Activated T-helper 9 cell treated with anti-CD3 and anti-CD28 coated beads, Interleukin-2, amount 50 U/mL, for 16 hours (primary cell): ENCODE measurements around the gene UGT2B17.
"Not testable (repeated sequence)": the region's sequence is repeated elsewhere in the genome, so short reads cannot be mapped to it uniquely, and the experiment has no call there.

Source experiments
- DNase-seq: peaks from one replicate; pipeline ENCODE4 v3.0.0-alpha.2; 2020; ENCODE audit warnings: low read depth

The UGT2B17 gene

DNA sequence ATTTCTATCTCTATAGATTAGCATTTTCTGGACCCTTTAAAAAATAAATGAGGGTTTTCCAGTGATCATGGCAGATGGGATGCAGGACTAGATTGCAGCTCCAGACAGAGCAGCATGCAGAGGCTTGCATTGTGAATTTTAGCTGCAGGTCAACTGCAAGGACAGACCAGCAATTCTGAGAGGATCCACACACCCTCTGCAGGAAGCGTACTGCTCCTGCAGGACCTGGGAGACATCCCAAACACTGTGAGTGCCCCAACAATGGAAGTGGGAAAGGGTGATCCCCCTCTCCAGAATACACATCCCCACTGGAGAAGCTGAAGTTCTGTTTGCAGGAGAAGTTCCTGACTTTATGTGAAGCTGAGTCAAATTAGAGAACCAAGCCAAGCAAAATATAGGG, 7.1 kb downstream of the UGT2B17 start:
- not testable (repeated sequence) for DNase-seq

DNA sequence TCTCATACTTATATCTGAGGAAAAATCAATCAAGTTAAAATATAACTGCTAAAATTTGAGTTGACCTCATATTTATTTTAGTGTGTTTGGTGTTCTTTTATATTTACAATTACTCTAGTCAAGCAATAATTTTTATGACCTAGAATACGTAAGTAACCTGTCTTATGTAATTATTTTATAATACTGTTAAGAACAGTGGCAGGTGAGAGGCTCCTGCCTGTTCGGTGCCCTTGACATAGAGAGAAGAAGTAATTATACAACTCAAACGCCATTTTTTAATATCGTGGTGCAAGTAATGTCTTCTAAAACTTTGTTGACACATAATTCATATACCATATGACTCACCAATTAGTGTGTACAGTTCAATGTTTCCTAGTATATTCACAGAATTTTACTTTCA, 7.6 kb downstream of the UGT2B17 start:
- DNase-seq, result not testable (repeated sequence)

GRCh38 chr4:68566364-68566763, 9.8 kb downstream of the UGT2B17 start:
- DNase-seq, result not testable (repeated sequence)

DNA sequence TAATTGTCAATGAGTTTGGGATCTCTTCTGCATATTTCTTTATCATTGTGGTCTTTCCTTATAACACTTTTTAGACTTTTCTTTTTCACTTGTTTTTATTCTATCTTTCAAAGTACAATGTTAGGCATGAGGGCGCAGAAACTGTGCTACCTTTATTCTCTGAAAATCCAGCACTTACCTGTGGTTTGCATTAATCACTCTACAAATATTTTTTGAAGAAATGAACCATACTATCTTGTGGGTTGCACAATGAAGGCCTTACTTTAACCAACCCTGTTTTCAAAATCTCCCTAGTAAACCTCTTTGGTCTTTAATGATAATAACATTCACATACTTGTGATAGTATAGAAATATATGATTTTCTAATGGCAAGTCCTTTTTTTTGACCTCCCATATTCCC, 11.0 kb downstream of the UGT2B17 start:
- DNase-seq, result not testable (repeated sequence)

DNA sequence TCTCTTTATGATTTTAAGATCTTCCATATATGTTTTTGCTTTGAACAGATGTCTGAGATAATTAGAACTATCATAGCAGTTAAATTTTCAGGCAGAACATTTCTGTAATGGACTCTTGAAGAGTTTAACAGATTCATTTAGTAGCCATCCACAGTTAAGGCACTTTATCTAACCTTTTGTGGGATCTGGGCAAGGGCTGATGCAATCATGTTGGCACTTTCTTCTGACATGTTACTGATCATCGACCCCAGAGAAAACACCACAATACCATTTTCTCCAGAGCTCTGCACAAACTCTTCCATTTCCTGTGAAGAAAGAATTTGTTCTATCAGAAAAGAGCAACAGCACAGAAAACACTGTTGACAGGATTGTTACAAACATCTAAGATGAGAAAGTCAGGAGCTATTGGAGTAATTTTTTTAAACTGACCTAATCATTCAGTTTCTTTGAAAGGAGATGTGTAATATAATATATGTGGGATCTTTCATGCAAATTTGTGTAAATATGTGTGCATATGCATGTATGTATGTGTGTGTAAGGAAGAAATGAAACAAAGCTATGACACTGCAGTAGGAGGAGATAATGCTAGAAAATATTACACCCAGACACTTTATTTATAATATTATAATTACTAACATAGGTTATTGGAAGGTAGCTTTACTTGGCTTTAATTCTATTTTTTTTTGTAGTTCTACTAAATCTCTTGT, 15.6 kb downstream of the UGT2B17 start:
- not testable (repeated sequence) for DNase-seq

- DNase-seq, result not testable (repeated sequence)
These were observed 22.3 kb downstream of the UGT2B17 start for GRCh38 chr4:68553830-68554229.

GRCh38 chr4:68552818-68553811, 23.0 kb downstream of the UGT2B17 start:
- not testable (repeated sequence) for DNase-seq

DNA sequence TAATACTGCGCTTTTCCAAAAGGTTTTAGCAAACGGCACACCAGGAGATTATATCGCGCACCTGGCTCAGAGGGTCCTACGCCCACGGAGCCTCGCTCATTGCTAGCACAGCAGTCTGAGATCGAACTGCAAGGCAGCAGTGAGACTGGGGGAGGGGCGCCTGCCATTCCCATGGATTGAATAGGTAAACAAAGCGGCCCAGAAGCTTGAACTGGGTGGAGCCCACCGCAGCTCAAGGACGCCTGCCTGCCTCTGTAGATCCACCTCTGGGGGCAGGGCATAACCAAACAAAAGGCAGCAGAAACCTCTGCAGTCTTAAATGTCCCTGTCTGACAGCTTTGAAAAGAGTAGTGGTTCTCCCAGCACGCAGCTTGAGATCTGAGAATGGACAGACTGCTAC, 33.4 kb downstream of the UGT2B17 start:
- DNase-seq, result not testable (repeated sequence)

GRCh38 chr4:68536375-68536774, 39.7 kb downstream of the UGT2B17 start:
- DNase-seq, result no peak

GRCh38 chr4:68535974-68536373, 40.1 kb downstream of the UGT2B17 start:
- no peak for DNase-seq

DNA sequence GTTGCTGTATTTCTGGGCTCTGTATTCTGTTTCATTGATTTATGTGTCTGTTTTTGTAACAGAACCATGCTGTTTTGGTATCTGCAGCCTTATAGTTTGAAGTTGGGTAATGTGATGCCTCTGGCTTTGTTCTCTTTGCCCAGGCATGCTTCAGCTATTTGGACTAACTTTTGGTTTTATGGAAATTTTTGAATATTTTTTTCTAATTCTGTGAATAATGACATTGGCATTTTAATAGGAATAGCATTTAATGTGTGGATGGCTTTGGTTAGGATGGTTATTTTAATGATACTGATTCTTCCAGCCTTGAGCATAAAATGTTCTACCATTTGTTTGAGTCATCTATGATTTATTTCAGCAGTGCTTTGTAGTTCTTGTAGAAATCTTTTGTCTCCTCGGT, 53.9 kb downstream of the UGT2B17 start:
- DNase-seq, result not testable (repeated sequence)

DNA sequence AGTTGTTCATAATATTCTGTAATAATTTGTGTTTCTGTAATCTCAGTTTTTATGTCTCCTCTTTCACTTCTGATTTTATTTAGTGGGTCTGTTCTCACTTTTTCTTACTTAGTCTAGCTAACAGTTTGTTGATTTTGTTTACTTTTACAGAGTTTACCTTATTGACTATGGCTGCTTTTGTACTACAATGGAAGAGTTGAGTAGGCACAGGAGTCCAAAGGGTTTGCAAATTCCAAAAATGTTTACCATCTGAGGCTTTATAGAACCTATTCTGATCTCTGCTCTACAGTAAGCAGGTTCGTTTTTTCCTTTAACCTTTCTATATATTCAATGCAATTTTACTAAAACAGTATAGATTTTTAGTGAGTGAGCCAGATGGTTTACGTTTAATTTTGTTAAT, 55.1 kb downstream of the UGT2B17 start:
- DNase-seq, result no peak

DNA sequence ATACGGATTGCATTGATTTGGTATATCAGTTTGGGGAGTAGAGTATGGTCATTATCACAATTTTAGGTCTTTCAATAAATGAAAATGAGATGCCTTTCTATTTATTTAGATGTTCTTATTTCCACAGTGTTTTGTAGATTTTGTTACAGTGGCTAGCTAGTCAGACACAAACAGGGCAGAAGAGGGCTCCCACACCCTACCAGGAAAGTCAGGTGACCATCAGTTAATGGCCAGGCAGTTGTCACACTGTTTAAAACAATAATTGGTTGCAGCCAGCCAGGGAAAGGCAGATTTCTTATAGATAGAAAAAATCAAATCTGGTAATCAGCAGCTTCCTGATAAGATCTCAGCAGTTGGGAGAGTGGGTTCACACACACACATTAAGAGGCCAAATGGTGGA, 57.2 kb downstream of the UGT2B17 start:
- DNase-seq, result no peak

- DNase-seq, result not testable (repeated sequence)
These were observed 70.7 kb downstream of the UGT2B17 start for GRCh38 chr4:68505452-68505851.

DNA sequence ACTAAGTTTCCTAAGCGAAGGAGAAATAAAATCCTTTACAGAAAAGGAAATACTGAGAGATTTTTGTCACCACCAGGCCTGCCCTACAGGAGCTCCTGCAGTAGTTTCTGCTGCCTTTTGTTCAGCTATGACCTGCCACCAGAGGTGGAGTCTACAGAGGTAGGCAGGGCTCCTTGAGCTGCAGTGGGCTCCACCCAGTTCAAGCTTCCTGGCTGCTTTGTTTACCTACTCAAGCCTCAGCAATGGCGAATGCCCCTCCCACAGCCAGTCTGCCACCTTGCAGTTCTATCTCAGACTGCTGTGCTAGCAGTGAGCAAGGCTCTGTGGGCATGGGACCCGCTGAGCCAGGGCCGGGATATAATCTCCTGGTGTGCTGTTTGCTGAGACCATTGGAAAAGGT, 71.3 kb downstream of the UGT2B17 start:
- not testable (repeated sequence) for DNase-seq

- DNase-seq, result not testable (repeated sequence)
These were observed 72.7 kb downstream of the UGT2B17 start for GRCh38 chr4:68503462-68503861.

- DNase-seq, result no peak
These were observed 77.1 kb downstream of the UGT2B17 start for GRCh38 chr4:68499021-68499420.

- no peak for DNase-seq
These were observed 77.6 kb downstream of the UGT2B17 start for GRCh38 chr4:68498413-68499007.

DNA sequence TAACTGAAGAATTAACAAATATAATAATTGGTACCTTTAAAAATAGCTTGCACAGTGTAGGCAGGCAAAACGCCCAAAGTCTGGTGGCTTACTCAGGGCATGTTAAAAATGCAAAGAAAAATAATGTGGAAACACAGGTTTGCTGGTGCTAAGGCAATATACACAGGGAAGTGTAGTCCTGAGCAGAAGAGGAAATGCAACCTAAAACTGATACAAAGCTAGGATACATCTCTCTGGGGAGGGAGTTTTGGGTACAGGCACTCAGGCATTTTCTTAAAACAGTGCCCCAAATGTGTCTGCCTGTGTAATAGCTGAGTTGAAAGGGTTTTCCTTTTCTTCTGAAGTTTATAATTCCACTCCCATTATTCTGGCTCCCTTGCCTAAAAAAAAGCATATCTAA, 81.4 kb downstream of the UGT2B17 start:
- no peak for DNase-seq

GRCh38 chr4:68490826-68491457, 85.2 kb downstream of the UGT2B17 start:
- no peak for DNase-seq

DNA sequence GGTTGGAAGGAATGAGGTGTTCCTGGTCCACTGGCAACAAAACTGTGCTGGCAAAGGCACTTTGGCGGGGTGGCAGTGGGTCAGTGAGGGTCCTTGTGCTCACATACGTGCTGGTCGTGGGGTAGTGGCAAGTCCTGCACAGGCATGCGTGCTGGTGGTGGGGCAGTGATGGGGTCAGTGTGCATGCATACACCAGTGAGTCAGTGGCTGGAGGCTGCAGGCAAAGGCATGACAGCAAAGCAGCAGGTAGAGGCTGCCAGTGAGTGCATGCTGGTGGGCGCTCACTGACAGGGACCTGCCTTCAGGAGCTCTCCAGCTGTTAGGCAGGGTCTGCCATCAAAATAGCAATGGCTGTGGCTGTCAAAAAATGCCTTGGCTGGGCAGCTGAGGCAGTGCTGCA, 86.8 kb downstream of the UGT2B17 start:
- DNase-seq, result no peak
